WTC11 (cell line): ENCODE results near the gene NPHS1. TPM values are rescaled to one million over a fixed set of nuclear protein-coding genes. Genes with fewer than 3 reads are reported as not detected.

ENCODE experiments used
- ATAC-seq: fragments of 200-7000 bp; cut with Tn5 transposase; 2 replicates; pipeline ENCODE4 v1.10.0; 2021; ENCODE audit warnings: mild to moderate bottlenecking, moderate library complexity
- CTCF ChIA-PET: fragments of 300-600 bp; sonication (Branson Sonifier 250); formaldehyde crosslinking; loops from one replicate; lab custom pipeline; 2021; ENCODE audit warnings: antibody characterized with exemption; lab: Charles Lee
- POLR2A ChIA-PET: fragments of 350-600 bp; sonication (Branson Sonifier 250); formaldehyde crosslinking; loops from one replicate; lab custom pipeline; 2021; ENCODE audit warnings: antibody characterized with exemption; lab: Charles Lee
- DNase-seq: peaks from one replicate; pipeline ENCODE4 v3.0.0; 2021; ENCODE audit warnings: low spot score
- H3K27ac Mint-ChIP-seq: 2 replicates; pipeline ENCODE4 v1.8.0; 2021; ENCODE audit warnings: mixed read lengths
- H3K27me3 Mint-ChIP-seq: 2 replicates; pipeline ENCODE4 v1.8.0; 2021; ENCODE audit warnings: low read depth, mild to moderate bottlenecking, moderate library complexity, mixed read lengths
- H3K36me3 Mint-ChIP-seq: 2 replicates; pipeline ENCODE4 v1.8.0; 2021; ENCODE audit warnings: mixed read lengths
- H3K4me1 Mint-ChIP-seq: 2 replicates; pipeline ENCODE4 v1.8.0; 2022; ENCODE audit warnings: mixed read lengths
- H3K4me3 Mint-ChIP-seq: 2 replicates; pipeline ENCODE4 v1.8.0; 2021; ENCODE audit warnings: mild to moderate bottlenecking, moderate library complexity, mixed read lengths
- H3K9me3 Mint-ChIP-seq: 2 replicates; pipeline ENCODE4 v1.8.0; 2021; ENCODE audit warnings: mixed read lengths
- CREM ChIP-seq: sonication (generic); formaldehyde crosslinking; IDR thresholded peaks from 2 replicates; pipeline ENCODE4 v1.8.1; 2022; ENCODE audit warnings: mild to moderate bottlenecking, missing genetic modification reagents, moderate library complexity
- ELF4 ChIP-seq: sonication (generic); formaldehyde crosslinking; IDR thresholded peaks from 2 replicates; pipeline ENCODE4 v1.8.1; 2022; ENCODE audit warnings: low read depth, mild to moderate bottlenecking, moderate library complexity, missing genetic modification reagents
- ESRRA ChIP-seq: sonication (generic); formaldehyde crosslinking; IDR thresholded peaks from 2 replicates; pipeline ENCODE4 v1.8.1; 2022; ENCODE audit warnings: mild to moderate bottlenecking, missing genetic modification reagents, borderline replicate concordance
- ETV6 ChIP-seq: sonication (generic); formaldehyde crosslinking; IDR thresholded peaks from 2 replicates; pipeline ENCODE4 v1.8.1; 2022; ENCODE audit warnings: mild to moderate bottlenecking, missing genetic modification reagents
- FOXK1 ChIP-seq: sonication (generic); formaldehyde crosslinking; IDR thresholded peaks from 2 replicates; pipeline ENCODE4 v1.8.0; 2022; ENCODE audit warnings: mild to moderate bottlenecking, moderate library complexity, missing genetic modification reagents
- GABPB1 ChIP-seq: sonication (generic); formaldehyde crosslinking; IDR thresholded peaks from 2 replicates; pipeline ENCODE4 v1.8.1; 2023; ENCODE audit warnings: mild to moderate bottlenecking, missing genetic modification reagents
- GRHL2 ChIP-seq: fragments of 250-450 bp; sonication (Bioruptor Pico); IDR thresholded peaks from 2 replicates; pipeline ENCODE4 v1.8.0; 2022; ENCODE audit warnings: mild to moderate bottlenecking, moderate library complexity; ENCODE audit not compliant: insufficient replicate concordance, severe bottlenecking
- KAT7 ChIP-seq: sonication (generic); formaldehyde crosslinking; IDR thresholded peaks from 2 replicates; pipeline ENCODE4 v1.8.1; 2023; ENCODE audit warnings: missing genetic modification reagents, mild to moderate bottlenecking, borderline replicate concordance
- NFE2L1 ChIP-seq: sonication (generic); formaldehyde crosslinking; IDR thresholded peaks from 2 replicates; pipeline ENCODE4 v1.8.1; 2023; ENCODE audit warnings: missing genetic modification reagents
- TCF7 ChIP-seq: sonication (generic); formaldehyde crosslinking; IDR thresholded peaks from 2 replicates; pipeline ENCODE4 v1.8.0; 2022; ENCODE audit warnings: mild to moderate bottlenecking, low read depth, missing genetic modification reagents, moderate library complexity
- ZBTB21 ChIP-seq: sonication (generic); formaldehyde crosslinking; IDR thresholded peaks from 2 replicates; pipeline ENCODE4 v1.8.1; 2023; ENCODE audit warnings: mild to moderate bottlenecking, missing genetic modification reagents, borderline replicate concordance
- ZNF219 ChIP-seq: sonication (generic); formaldehyde crosslinking; IDR thresholded peaks from 2 replicates; pipeline ENCODE4 v1.8.0; 2023; ENCODE audit warnings: missing genetic modification reagents, mild to moderate bottlenecking, borderline replicate concordance
- ZNF263 ChIP-seq: sonication (generic); formaldehyde crosslinking; IDR thresholded peaks from 2 replicates; pipeline ENCODE4 v1.8.1; 2022; ENCODE audit warnings: low read depth, mild to moderate bottlenecking, moderate library complexity, missing genetic modification reagents
- ZNF317 ChIP-seq: sonication (generic); formaldehyde crosslinking; IDR thresholded peaks from 2 replicates; pipeline ENCODE4 v1.8.1; 2023; ENCODE audit warnings: low read depth, mild to moderate bottlenecking, moderate library complexity, missing genetic modification reagents, borderline replicate concordance
- ZNF671 ChIP-seq: fragments of 250-450 bp; sonication (Bioruptor Pico); IDR thresholded peaks from 2 replicates; pipeline ENCODE4 v1.8.0; 2021; ENCODE audit warnings: mild to moderate bottlenecking
- total RNA-seq: library from RNA; stranded (reverse); gene quantifications from 3 replicates; pipeline ENCODE4 v1.2.3, GENCODE V29; 2021
- TF ChIP-seq, protein P1 (sequence below): fragments of 250-450 bp; sonication (Bioruptor Pico); IDR thresholded peaks from 2 replicates; pipeline ENCODE4 v1.9.0; 2021; ENCODE audit warnings: moderate library complexity, mild to moderate bottlenecking, inconsistent platforms, borderline replicate concordance
- TF ChIP-seq, protein P2 (sequence below): fragments of 200-600 bp; IDR thresholded peaks from 2 replicates; pipeline ENCODE4 v1.8.0; 2022; ENCODE audit warnings: antibody characterized with exemption
- TF ChIP-seq, protein P3 (sequence below): fragments of 250-450 bp; sonication (Bioruptor Pico); IDR thresholded peaks from 2 replicates; pipeline ENCODE4 v1.8.0; 2021; ENCODE audit warnings: mild to moderate bottlenecking
- TF ChIP-seq, protein P4 (sequence below): sonication (generic); formaldehyde crosslinking; IDR thresholded peaks from 2 replicates; pipeline ENCODE4 v1.8.1; 2023; ENCODE audit warnings: mild to moderate bottlenecking, missing genetic modification reagents, moderate library complexity
- TF ChIP-seq, protein P5 (sequence below): sonication (generic); formaldehyde crosslinking; IDR thresholded peaks from 2 replicates; pipeline ENCODE4 v1.8.1; 2023; ENCODE audit warnings: mild to moderate bottlenecking, moderate library complexity, missing genetic modification reagents
- TF ChIP-seq, protein P6 (sequence below): fragments of 250-450 bp; sonication (Bioruptor Pico); IDR thresholded peaks from 2 replicates; pipeline ENCODE4 v1.9.0; 2021; ENCODE audit warnings: mild to moderate bottlenecking

Gene NPHS1
- total RNA-seq, 1 experiment from 2014 or later: 0.61 TPM

DNA sequence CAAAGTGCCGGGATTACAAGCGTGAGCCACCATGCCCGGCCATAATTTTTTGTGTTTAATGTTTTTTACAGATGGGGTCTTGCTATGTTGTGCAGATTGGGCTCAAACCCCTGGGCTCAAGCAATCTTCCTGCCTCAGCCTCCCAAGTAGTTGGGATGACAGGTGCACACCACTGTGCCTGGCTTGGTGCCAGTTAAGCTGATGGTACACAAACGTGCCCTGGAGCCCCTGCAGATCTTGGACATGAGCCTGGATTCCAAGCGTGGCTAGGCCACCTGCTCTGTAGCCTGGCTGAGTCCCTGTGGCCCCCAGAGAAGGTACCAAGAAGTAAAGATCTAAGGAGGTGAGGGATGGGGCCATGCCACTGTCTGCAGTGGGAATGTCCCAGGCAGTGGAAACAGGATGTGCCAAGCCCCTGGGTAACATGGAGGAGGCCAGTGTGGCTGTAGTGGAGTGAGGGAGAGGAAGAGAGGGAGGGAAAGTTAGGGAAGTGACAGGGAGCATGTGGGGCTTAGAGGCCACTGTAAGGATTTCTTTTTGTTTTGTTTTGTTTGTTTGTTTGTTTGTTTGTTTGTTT, 46.7 kb downstream of the NPHS1 start:
- ChIA-PET POLR2A (no interaction called here), CTCF (no interaction called here)
- Mint-ChIP-seq H3K27me3 (peaks cover 22% of the 10 kb centered on the region), H3K36me3 (no peaks in the 10 kb centered on the region), H3K9me3 (no peaks in the 10 kb centered on the region), H3K27ac (no peak overlapping the region), H3K4me1 (peaks cover 2% of the 10 kb centered on the region), H3K4me3 (no peak overlapping the region)
- no peak for ATAC-seq
- DNase-seq: no peak
- TF ChIP-seq, protein P1, sequence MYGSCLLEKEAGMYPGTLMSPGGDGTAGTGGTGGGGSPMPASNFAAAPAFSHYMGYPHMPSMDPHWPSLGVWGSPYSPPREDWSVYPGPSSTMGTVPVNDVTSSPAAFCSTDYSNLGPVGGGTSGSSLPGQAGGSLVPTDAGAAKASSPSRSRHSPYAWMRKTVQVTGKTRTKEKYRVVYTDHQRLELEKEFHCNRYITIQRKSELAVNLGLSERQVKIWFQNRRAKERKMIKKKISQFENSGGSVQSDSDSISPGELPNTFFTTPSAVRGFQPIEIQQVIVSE (CRISPR knock-in tag): no peak
- TF ChIP-seq GRHL2 (CRISPR knock-in tag) (no peak), FOXK1 (CRISPR knock-in tag) (no peak), GABPB1 (CRISPR knock-in tag) (no peak), ZNF263 (CRISPR knock-in tag) (no peak), ETV6 (CRISPR knock-in tag) (no peak), ZBTB21 (CRISPR knock-in tag) (no peak), CREM (CRISPR knock-in tag) (no peak), ZNF219 (CRISPR knock-in tag) (no peak), ELF4 (CRISPR knock-in tag) (no peak), TCF7 (no peak), ESRRA (CRISPR knock-in tag) (no peak), ZNF671 (CRISPR knock-in tag) (no peak), NFE2L1 (CRISPR knock-in tag) (no peak), KAT7 (CRISPR knock-in tag) (no peak)
- TF ChIP-seq, protein P2, sequence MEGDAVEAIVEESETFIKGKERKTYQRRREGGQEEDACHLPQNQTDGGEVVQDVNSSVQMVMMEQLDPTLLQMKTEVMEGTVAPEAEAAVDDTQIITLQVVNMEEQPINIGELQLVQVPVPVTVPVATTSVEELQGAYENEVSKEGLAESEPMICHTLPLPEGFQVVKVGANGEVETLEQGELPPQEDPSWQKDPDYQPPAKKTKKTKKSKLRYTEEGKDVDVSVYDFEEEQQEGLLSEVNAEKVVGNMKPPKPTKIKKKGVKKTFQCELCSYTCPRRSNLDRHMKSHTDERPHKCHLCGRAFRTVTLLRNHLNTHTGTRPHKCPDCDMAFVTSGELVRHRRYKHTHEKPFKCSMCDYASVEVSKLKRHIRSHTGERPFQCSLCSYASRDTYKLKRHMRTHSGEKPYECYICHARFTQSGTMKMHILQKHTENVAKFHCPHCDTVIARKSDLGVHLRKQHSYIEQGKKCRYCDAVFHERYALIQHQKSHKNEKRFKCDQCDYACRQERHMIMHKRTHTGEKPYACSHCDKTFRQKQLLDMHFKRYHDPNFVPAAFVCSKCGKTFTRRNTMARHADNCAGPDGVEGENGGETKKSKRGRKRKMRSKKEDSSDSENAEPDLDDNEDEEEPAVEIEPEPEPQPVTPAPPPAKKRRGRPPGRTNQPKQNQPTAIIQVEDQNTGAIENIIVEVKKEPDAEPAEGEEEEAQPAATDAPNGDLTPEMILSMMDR: no peak
- TF ChIP-seq, protein P3, sequence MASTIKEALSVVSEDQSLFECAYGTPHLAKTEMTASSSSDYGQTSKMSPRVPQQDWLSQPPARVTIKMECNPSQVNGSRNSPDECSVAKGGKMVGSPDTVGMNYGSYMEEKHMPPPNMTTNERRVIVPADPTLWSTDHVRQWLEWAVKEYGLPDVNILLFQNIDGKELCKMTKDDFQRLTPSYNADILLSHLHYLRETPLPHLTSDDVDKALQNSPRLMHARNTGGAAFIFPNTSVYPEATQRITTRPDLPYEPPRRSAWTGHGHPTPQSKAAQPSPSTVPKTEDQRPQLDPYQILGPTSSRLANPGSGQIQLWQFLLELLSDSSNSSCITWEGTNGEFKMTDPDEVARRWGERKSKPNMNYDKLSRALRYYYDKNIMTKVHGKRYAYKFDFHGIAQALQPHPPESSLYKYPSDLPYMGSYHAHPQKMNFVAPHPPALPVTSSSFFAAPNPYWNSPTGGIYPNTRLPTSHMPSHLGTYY (CRISPR knock-in tag): no peak
- TF ChIP-seq, protein P4, sequence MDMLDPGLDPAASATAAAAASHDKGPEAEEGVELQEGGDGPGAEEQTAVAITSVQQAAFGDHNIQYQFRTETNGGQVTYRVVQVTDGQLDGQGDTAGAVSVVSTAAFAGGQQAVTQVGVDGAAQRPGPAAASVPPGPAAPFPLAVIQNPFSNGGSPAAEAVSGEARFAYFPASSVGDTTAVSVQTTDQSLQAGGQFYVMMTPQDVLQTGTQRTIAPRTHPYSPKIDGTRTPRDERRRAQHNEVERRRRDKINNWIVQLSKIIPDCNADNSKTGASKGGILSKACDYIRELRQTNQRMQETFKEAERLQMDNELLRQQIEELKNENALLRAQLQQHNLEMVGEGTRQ (CRISPR knock-in tag): no peak
- TF ChIP-seq, protein P5, sequence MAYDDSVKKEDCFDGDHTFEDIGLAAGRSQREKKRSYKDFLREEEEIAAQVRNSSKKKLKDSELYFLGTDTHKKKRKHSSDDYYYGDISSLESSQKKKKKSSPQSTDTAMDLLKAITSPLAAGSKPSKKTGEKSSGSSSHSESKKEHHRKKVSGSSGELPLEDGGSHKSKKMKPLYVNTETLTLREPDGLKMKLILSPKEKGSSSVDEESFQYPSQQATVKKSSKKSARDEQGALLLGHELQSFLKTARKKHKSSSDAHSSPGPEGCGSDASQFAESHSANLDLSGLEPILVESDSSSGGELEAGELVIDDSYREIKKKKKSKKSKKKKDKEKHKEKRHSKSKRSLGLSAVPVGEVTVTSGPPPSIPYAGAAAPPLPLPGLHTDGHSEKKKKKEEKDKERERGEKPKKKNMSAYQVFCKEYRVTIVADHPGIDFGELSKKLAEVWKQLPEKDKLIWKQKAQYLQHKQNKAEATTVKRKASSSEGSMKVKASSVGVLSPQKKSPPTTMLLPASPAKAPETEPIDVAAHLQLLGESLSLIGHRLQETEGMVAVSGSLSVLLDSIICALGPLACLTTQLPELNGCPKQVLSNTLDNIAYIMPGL (CRISPR knock-in tag): no peak

DNA sequence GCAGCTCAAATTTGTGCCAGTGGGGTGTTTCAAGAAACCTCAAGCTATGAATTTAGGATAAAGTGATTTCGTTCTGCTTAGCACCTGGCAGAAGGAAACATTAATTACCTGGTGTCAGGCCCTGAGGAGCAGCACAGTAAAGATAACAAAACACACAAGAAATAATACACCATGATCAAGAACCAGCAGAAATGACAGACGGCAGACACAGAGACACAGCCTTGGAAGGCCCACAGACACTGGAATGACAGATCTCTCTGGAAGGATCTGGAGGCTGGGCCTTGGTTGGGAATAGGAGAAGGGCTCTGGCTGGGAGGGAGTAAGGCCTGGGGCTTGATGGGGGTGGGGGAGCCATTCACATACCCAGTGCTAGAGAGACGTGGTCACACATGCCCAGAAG, 50.5 kb downstream of the NPHS1 start:
- Mint-ChIP-seq H3K9me3 (no peaks in the 10 kb centered on the region), H3K27me3 (peaks cover 43% of the 10 kb centered on the region), H3K4me3 (no peak overlapping the region), H3K27ac (no peak overlapping the region), H3K4me1 (peaks cover 10% of the 10 kb centered on the region), H3K36me3 (no peaks in the 10 kb centered on the region)
- POLR2A ChIA-PET: no interaction called here
- CTCF ChIA-PET: interaction anchor here (1.3 kb wide), 1 partner anchor 17 kb away, joined by 4 read pairs; no protein-coding TSS in a partner anchor
- ATAC-seq (no peak), DNase-seq (no peak)
- TF ChIP-seq, protein P6, sequence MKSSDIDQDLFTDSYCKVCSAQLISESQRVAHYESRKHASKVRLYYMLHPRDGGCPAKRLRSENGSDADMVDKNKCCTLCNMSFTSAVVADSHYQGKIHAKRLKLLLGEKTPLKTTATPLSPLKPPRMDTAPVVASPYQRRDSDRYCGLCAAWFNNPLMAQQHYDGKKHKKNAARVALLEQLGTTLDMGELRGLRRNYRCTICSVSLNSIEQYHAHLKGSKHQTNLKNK (CRISPR knock-in tag): no peak
- peak; percentile 63; the same call in 1 of the 2 replicates for TF ChIP-seq ZNF317
